PC-9 (cell line): ENCODE data around the gene RASGEF1C. TPM values are rescaled to one million over a fixed set of nuclear protein-coding genes. Genes with fewer than 3 reads are reported as not detected.

ENCODE experiments used
- BruUV-seq: library from RNA; stranded (reverse); fragments of 400-500 nt; replicated peaks from 2 replicates; lab custom pipeline; 2021; lab: Mats Ljungman, UMichigan
- CTCF ChIA-PET: fragments of 300-600 bp; sonication (Branson Sonifier 250); formaldehyde crosslinking; loops from one replicate; lab custom pipeline; 2022; ENCODE audit warnings: antibody characterized with exemption; lab: Charles Lee
- POLR2A ChIA-PET: fragments of 300-600 bp; sonication (Branson Sonifier 250); formaldehyde crosslinking; loops from one replicate; lab custom pipeline; 2022; ENCODE audit warnings: antibody characterized with exemption; ENCODE audit not compliant: unreplicated experiment; lab: Charles Lee
- DNase-seq, 2 experiments: peaks; one replicate each; pipeline versions ENCODE4 v3.0.0 to v3.0.0-alpha.2; 2015 to 2022; ENCODE audit warnings: mixed read lengths in 1 of 2
- H2AFZ ChIP-seq: fragments of 200-600 bp; sonication (generic); 2 replicates; pipeline ENCODE4 v1.8.1; 2017; ENCODE audit warnings: antibody characterized with exemption
- H3F3A ChIP-seq: fragments of 200-600 bp; sonication (generic); 2 replicates; pipeline ENCODE4 v1.8.1; 2017; ENCODE audit warnings: antibody characterized with exemption, mild to moderate bottlenecking, low read depth; ENCODE audit not compliant: insufficient read depth
- H3K27ac ChIP-seq: fragments of 200-600 bp; sonication (generic); 2 replicates; pipeline ENCODE4 v1.6.1; 2016; ENCODE audit warnings: mixed run types
- H3K27me3 ChIP-seq: fragments of 200-600 bp; sonication (generic); 2 replicates; pipeline ENCODE4 v1.6.1; 2016; ENCODE audit warnings: low read depth, mixed run types; ENCODE audit not compliant: insufficient read depth
- H3K36me3 ChIP-seq: fragments of 200-600 bp; sonication (generic); 2 replicates; pipeline ENCODE4 v1.6.1; 2016; ENCODE audit warnings: low read depth, mixed run types
- H3K4me1 ChIP-seq: fragments of 200-600 bp; sonication (generic); replicated peaks from 2 replicates; pipeline ENCODE4 v1.6.1; 2016; ENCODE audit warnings: mixed run types; ENCODE audit not compliant: insufficient read depth
- H3K4me2 ChIP-seq: fragments of 200-600 bp; sonication (generic); 2 replicates; pipeline ENCODE4 v1.6.1; 2017; ENCODE audit warnings: mixed run types
- H3K4me3 ChIP-seq: fragments of 200-600 bp; sonication (generic); 2 replicates; pipeline ENCODE4 v1.6.1; 2016; ENCODE audit warnings: mixed run types
- H3K79me2 ChIP-seq: fragments of 200-600 bp; sonication (generic); 2 replicates; pipeline ENCODE4 v1.6.1; 2017; ENCODE audit warnings: low read depth, mixed run types
- H3K9me2 ChIP-seq: fragments of 200-600 bp; sonication (generic); 2 replicates; pipeline ENCODE4 v1.8.1; 2017; ENCODE audit warnings: mild to moderate bottlenecking; ENCODE audit not compliant: insufficient read depth
- H3K9me3 ChIP-seq: fragments of 200-600 bp; sonication (generic); 2 replicates; pipeline ENCODE4 v1.8.1; 2016; ENCODE audit warnings: low read depth; ENCODE audit not compliant: insufficient read depth
- H4K20me1 ChIP-seq: fragments of 200-600 bp; sonication (generic); 2 replicates; pipeline ENCODE4 v1.8.1; 2017; ENCODE audit not compliant: insufficient read depth
- EZH2 ChIP-seq: fragments of 200-600 bp; sonication (generic); IDR thresholded peaks from 2 replicates; pipeline ENCODE4 v1.8.0; 2017; ENCODE audit warnings: antibody characterized with exemption, low read depth
- intact Hi-C: fragments of 100-400 bp; cut with micrococcal nuclease; formaldehyde crosslinking; loops from one replicate; pipeline ENCODE4 v1.10.0; 2022; ENCODE audit not compliant: unreplicated experiment
- total RNA-seq: library from RNA; stranded (reverse); gene quantifications from 2 replicates; pipeline ENCODE4 v1.2.3, GENCODE V29; 2021
- TF ChIP-seq, protein P1 (sequence below): fragments of 200-600 bp; sonication (generic); conservative IDR thresholded peaks from 2 replicates; pipeline ENCODE4 v1.6.1; 2017; ENCODE audit warnings: mixed run types, antibody characterized with exemption, mild to moderate bottlenecking, moderate library complexity

The RASGEF1C gene
- total RNA-seq, 1 experiment from 2014 or later, result not detected

DNA sequence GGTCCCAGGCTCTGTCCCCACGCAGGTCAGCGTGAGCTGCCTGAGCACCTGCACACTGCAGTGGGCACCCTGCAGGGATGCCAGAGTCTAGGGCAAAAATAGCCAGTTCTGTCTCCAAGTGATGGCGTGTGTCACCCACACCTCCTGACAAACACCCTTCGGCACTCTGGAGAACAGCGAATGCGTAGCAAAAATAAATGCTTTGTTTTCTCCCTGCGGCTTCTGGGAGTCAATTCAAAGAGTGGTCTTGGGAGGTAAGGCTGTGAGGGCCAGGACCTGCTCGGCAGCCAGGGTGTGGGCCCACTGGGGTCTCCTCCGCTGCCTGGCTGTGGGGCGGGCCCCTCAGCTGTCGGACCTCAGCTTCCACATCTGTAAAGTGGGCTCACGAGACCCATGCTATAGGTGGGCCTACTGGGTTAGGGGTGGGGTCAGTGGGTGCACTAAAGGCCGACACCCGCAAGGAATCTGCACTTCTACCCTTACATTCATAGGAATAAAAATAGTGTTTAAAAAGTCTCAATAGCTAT, 37.4 kb downstream of the RASGEF1C start:
- no peaks in the 10 kb centered on the region for H3K9me3 ChIP-seq
- H3K27me3 ChIP-seq, result peaks cover 18% of the 10 kb centered on the region
- no peaks in the 10 kb centered on the region for H3K79me2 ChIP-seq
- H3K27ac ChIP-seq, result no peak overlapping the region
- no peak overlapping the region for H3K4me3 ChIP-seq
- H3K4me1 ChIP-seq, result no peaks in the 10 kb centered on the region
- CTCF ChIA-PET, result no interaction called here
- H3K36me3 ChIP-seq, result no peaks in the 10 kb centered on the region
- no peak overlapping the region for H3K4me2 ChIP-seq
- H4K20me1 ChIP-seq, result no peaks in the 10 kb centered on the region
- no TSS peak for BruUV-seq
- no peak overlapping the region for H2AFZ ChIP-seq
- POLR2A ChIA-PET, result no interaction called here
- H3F3A ChIP-seq, result no peaks in the 10 kb centered on the region
- TF ChIP-seq EZH2, result no peak
- TF ChIP-seq, protein P1, sequence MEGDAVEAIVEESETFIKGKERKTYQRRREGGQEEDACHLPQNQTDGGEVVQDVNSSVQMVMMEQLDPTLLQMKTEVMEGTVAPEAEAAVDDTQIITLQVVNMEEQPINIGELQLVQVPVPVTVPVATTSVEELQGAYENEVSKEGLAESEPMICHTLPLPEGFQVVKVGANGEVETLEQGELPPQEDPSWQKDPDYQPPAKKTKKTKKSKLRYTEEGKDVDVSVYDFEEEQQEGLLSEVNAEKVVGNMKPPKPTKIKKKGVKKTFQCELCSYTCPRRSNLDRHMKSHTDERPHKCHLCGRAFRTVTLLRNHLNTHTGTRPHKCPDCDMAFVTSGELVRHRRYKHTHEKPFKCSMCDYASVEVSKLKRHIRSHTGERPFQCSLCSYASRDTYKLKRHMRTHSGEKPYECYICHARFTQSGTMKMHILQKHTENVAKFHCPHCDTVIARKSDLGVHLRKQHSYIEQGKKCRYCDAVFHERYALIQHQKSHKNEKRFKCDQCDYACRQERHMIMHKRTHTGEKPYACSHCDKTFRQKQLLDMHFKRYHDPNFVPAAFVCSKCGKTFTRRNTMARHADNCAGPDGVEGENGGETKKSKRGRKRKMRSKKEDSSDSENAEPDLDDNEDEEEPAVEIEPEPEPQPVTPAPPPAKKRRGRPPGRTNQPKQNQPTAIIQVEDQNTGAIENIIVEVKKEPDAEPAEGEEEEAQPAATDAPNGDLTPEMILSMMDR, result no peak
- H3K9me2 ChIP-seq, result no peaks in the 10 kb centered on the region
- intact Hi-C loops, result no loop called here
- DNase-seq, result no peak

DNA sequence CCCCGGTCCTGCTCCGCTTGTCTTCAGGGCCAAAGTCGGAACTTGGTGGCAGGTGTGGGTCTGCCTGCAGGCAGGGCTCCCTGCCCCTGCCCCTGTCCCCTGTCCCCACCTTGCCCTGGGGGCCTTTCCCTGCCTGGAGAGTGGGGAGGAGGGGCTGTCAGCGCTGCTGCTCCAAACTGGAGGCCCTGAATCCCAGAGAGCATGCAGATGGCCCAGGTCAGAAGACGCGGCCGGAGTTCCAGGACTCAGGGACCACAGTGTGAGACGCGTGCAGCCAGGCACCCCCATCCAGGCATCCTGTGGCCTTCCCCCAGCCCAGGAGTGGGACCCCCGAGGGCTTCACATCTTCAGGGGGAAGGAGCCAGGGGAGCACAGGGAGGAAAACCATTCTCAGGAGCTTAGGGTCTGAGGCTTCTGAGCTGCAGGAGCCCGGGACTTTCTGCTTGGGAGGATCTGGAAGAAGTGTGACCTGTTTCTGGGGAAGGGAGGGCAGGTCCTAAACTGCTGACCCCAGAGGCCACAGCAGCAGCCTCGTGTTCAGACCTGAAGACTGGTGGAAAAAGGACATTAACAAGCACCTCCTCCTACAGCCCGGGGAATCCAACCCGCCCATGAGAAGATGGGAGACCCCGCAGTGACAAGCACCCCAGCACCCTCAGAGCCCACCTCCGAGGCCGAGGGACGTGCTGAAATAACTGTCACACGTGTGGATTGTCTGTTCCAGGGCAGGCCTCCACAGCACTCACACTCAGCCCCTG, 38.0 kb downstream of the RASGEF1C start:
- BruUV-seq, result no TSS peak
- H3K9me3 ChIP-seq, result no peaks in the 10 kb centered on the region
- H3K4me1 ChIP-seq, result no peaks in the 10 kb centered on the region
- POLR2A ChIA-PET, result no interaction called here
- no peaks in the 10 kb centered on the region for H3K79me2 ChIP-seq
- no peaks in the 10 kb centered on the region for H3K9me2 ChIP-seq
- H4K20me1 ChIP-seq, result no peaks in the 10 kb centered on the region
- no peaks in the 10 kb centered on the region for H3K36me3 ChIP-seq
- peaks cover 18% of the 10 kb centered on the region for H3K27me3 ChIP-seq
- CTCF ChIA-PET, result no interaction called here
- TF ChIP-seq, protein P1, result no peak
- no peak for TF ChIP-seq EZH2
- no peak overlapping the region for H3K4me3 ChIP-seq
- DNase-seq, result no peak
- no peak overlapping the region for H2AFZ ChIP-seq
- no peak overlapping the region for H3K27ac ChIP-seq
- no peaks in the 10 kb centered on the region for H3F3A ChIP-seq
- H3K4me2 ChIP-seq, result no peak overlapping the region
- intact Hi-C loops, result no loop called here

DNA sequence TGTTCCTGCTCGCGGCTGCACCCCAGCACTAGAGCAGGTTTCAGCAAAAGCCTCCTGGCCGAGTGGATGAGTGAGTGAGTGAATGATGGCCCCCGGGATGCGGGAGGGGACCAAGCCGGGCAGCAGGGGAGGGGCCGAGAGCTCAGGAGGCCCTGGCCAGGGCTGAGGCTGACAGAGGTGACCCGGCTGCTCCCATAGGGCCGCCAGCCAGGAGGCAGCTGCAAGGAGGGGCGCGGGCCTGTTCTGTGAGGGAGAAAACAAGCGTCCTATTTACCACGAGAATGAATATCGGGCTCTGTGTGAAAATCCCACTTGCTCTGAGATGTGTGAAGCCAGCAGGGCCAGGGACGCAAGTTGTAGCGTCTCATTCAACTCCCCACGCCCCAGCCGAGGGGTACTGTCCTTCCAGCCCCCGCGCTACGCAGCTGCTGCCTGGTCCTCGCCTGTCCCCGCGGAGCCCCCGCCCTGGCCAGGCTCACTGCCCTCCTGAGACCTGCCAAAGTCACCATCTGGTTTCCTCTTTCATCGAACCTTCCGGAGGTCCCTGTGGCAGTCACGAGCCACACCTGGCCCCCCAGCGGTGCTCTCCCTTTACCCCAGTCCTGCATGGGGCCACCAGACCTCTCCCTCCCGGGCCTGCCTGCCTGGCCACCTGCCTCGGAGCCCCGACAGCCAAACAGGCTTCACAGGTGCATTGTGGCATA, 38.8 kb downstream of the RASGEF1C start:
- no peaks in the 10 kb centered on the region for H3F3A ChIP-seq
- ChIA-PET CTCF (interaction anchor here (0.6 kb wide), 1 partner anchor 38 kb away, joined by 18 read pairs; no protein-coding TSS in a partner anchor), POLR2A (no interaction called here)
- H3K4me3 ChIP-seq, result no peak overlapping the region
- H4K20me1 ChIP-seq, result no peaks in the 10 kb centered on the region
- no peaks in the 10 kb centered on the region for H3K9me2 ChIP-seq
- TF ChIP-seq, protein P1, result no peak
- no peak for TF ChIP-seq EZH2
- no peak overlapping the region for H3K4me2 ChIP-seq
- no peaks in the 10 kb centered on the region for H3K36me3 ChIP-seq
- no peak for DNase-seq
- no TSS peak for BruUV-seq
- intact Hi-C loops, result no loop called here
- H3K27ac ChIP-seq, result no peak overlapping the region
- H3K9me3 ChIP-seq, result no peaks in the 10 kb centered on the region
- H3K4me1 ChIP-seq, result no peaks in the 10 kb centered on the region
- no peak overlapping the region for H2AFZ ChIP-seq
- peaks cover 18% of the 10 kb centered on the region for H3K27me3 ChIP-seq
- no peaks in the 10 kb centered on the region for H3K79me2 ChIP-seq
